Brain microvascular endothelial cell (primary cell): ENCODE data around the gene ST8SIA1.
"Not testable (repeated sequence)": the region's sequence is repeated elsewhere in the genome, so short reads cannot be mapped to it uniquely, and the experiment has no call there.

Experiments used
- DNase-seq: peaks from one replicate; pipeline ENCODE4 v3.0.0-alpha.2; 2020
- H3K27ac ChIP-seq: fragments of 250-450 bp; sonication (Bioruptor Pico); 2 replicates; pipeline ENCODE4 v1.5.1; 2020; ENCODE audit warnings: mild to moderate bottlenecking, moderate library complexity
- H3K27me3 ChIP-seq: fragments of 250-450 bp; sonication (Bioruptor Pico); replicated peaks from 2 replicates; pipeline ENCODE4 v1.5.1; 2020; ENCODE audit warnings: mild to moderate bottlenecking
- H3K36me3 ChIP-seq: fragments of 250-450 bp; sonication (Bioruptor Pico); replicated peaks from 2 replicates; pipeline ENCODE4 v1.5.1; 2020; ENCODE audit warnings: mild to moderate bottlenecking
- H3K4me3 ChIP-seq: 2 replicates; pipeline ENCODE4 v1.5.1; 2011; ENCODE audit warnings: low read depth, mild to moderate bottlenecking, control low read depth, low read length, moderate library complexity
- in situ Hi-C: cut with HindIII; loops from 2 replicates; pipeline ENCODE4 v1.10.0; 2017; ENCODE audit warnings: low sequenced_read_pairs, low pct_ligation_motif_present
- TF ChIP-seq, protein P1 (sequence below): IDR thresholded peaks from 2 replicates; pipeline ENCODE4 v1.5.1; 2011; ENCODE audit warnings: low read depth, mild to moderate bottlenecking, moderate library complexity, low read length, control low read depth, inconsistent platforms; ENCODE audit errors: missing control alignments

ST8SIA1 gene

DNA sequence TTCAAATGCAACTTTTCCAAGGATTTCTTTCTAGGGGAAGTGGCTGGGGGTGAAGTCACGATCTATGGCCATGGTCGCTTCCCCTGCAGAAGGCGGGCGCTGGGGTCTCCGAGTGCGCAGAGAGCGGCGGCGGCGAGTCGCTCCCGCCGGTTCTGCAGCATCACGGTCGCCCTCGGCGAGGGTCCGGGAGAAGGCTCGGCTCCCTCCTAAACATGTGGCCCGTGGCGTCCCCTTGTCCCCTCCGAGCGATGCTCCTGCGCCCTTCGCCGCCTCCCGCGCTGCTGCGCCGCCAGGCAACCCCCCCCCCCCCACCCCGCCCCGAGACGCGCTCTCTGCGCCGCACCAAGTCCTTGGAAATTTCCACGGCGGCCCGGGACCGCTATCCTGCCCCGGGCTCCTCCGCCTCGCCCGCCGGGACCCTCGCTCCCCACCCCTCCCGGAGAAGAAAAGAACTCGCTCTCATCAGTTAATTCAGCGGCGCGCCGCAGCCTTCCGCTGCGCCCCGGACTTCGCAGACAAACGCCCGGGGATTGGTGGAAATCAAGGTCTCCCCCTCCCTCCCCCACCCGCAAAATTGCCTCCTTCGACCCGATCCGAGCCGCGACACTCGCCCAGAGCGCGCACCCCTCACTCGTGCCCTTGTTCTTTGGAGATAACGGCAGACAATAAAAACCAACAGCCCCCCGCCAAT is at the start of gene ST8SIA1:
ST8SIA1 (minus strand) TSS at position 298 of the 691 bp plus-strand sequence. CDS start 475 bp downstream, outside the sequence.
- no peak within 1 kb of the TSS for H3K27ac ChIP-seq
- in situ Hi-C loops = no loop called here
- DNase-seq = no peak

GRCh38 chr12:22380031-22380430 is 45.5 kb upstream of the ST8SIA1 start:
- H3K4me3 ChIP-seq = no peak overlapping the region
- no peak for DNase-seq
- TF ChIP-seq, protein P1, sequence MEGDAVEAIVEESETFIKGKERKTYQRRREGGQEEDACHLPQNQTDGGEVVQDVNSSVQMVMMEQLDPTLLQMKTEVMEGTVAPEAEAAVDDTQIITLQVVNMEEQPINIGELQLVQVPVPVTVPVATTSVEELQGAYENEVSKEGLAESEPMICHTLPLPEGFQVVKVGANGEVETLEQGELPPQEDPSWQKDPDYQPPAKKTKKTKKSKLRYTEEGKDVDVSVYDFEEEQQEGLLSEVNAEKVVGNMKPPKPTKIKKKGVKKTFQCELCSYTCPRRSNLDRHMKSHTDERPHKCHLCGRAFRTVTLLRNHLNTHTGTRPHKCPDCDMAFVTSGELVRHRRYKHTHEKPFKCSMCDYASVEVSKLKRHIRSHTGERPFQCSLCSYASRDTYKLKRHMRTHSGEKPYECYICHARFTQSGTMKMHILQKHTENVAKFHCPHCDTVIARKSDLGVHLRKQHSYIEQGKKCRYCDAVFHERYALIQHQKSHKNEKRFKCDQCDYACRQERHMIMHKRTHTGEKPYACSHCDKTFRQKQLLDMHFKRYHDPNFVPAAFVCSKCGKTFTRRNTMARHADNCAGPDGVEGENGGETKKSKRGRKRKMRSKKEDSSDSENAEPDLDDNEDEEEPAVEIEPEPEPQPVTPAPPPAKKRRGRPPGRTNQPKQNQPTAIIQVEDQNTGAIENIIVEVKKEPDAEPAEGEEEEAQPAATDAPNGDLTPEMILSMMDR = no peak
- H3K27ac ChIP-seq = no peak overlapping the region
- H3K36me3 ChIP-seq = no peaks in the 10 kb centered on the region
- H3K27me3 ChIP-seq = no peaks in the 10 kb centered on the region
- in situ Hi-C loops = no loop called here

More for the DNA sequence above, at the start of gene ST8SIA1:
- TF ChIP-seq, protein P1 = no peak
- H3K27me3 ChIP-seq = peaks cover 10% of the 10 kb centered on the region
- peak within 1 kb of the TSS; percentile 69 for H3K4me3 ChIP-seq
- H3K36me3 ChIP-seq = no peaks in the 10 kb centered on the region

GRCh38 chr12:22377731-22378496 is 43.4 kb upstream of the ST8SIA1 start:
- H3K27ac ChIP-seq = no peak overlapping the region
- no peak overlapping the region for H3K4me3 ChIP-seq
- H3K36me3 ChIP-seq = no peaks in the 10 kb centered on the region
- TF ChIP-seq, protein P1 = no peak
- in situ Hi-C loops = no loop called here
- no peaks in the 10 kb centered on the region for H3K27me3 ChIP-seq
- DNase-seq = peak; percentile 14

DNA sequence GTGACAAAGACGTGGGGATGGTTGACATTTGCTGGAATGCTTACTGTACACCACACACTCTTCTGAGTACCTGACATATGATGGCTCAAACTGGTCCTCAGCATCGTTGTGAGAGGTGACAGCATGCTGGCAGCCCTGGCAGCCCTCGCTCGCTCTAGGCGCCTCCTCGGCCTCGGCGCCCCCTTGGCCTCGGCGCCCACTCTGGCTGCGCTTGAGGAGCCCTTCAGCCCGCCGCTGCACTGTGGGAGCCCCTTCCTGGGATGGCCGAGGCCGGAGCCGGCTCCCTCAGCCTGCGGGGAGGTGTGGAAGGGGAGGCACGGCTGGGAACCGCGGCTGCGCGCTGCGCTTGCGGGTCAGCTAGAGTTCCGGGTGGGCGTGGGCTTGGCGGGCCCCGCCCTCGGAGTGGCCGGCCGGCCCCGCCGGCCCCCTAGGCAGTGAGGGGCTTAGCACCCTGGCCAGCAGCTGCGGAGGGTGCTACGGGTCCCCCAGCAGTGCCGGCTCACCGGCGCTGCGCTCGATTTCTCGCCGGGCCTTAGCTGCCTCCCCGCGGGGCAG is 42.2 kb upstream of the ST8SIA1 start:
- in situ Hi-C loops, H3K27me3 ChIP-seq, H3K27ac ChIP-seq, DNase-seq, H3K4me3 ChIP-seq, H3K36me3 ChIP-seq: not testable (repeated sequence)

DNA sequence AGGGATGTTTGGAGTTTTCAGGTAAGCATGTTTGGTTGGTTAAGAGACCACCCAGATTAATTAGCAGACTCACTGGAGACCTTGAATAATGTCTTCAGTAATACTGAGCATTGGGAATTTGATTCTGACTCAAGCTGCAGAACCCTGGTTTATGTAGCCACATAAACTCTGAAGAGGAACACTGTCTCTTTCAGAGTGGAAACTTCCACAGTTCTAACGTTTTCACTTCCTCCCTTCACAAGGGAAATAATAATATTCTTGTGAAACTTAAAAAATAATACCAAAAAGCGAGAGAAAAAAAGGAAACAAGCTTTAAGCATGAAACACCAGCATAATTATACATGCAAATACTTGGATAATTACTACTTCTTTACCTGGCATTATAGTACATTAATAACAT is 40.0 kb upstream of the ST8SIA1 start:
- no peaks in the 10 kb centered on the region for H3K36me3 ChIP-seq
- TF ChIP-seq, protein P1 = no peak

GRCh38 chr12:22372277-22372837 is 37.9 kb upstream of the ST8SIA1 start:
- no peak for DNase-seq
- no peak overlapping the region for H3K27ac ChIP-seq
- H3K36me3 ChIP-seq = no peaks in the 10 kb centered on the region
- no peak overlapping the region for H3K4me3 ChIP-seq
- H3K27me3 ChIP-seq = no peaks in the 10 kb centered on the region
- in situ Hi-C loops = no loop called here
- TF ChIP-seq, protein P1 = no peak

More for the DNA sequence above, 40.0 kb upstream of the ST8SIA1 start:
- Histone ChIP-seq H3K27me3 (no peaks in the 10 kb centered on the region), H3K27ac (no peak overlapping the region), H3K4me3 (no peak overlapping the region)
- in situ Hi-C loops = no loop called here
- no peak for DNase-seq
